Testis (tissue), 3 donors: ENCODE results near the gene NUP62. TPM values are rescaled to one million over a fixed set of nuclear protein-coding genes. Genes with fewer than 3 reads are reported as not detected.
A peak's percentile ranks its signal among the peaks of the same experiment; 100 is the strongest.

ENCODE experiments used
- DNase-seq: peaks from one replicate; pipeline ENCODE4 v3.0.0-alpha.2; 2019
- H3K27ac ChIP-seq, 2 donors: fragments of 200-600 bp; sonication (generic); one replicate each; pipeline ENCODE4 v1.5.1; 2019
- H3K27me3 ChIP-seq: fragments of 200-600 bp; sonication (generic); one replicate; pipeline ENCODE4 v1.5.1; 2019
- H3K36me3 ChIP-seq: fragments of 200-600 bp; sonication (generic); one replicate; pipeline ENCODE4 v1.5.1; 2017; ENCODE audit warnings: low read depth; ENCODE audit errors: missing control alignments
- H3K4me1 ChIP-seq: fragments of 200-600 bp; sonication (generic); one replicate; pipeline ENCODE4 v1.5.1; 2019
- H3K4me3 ChIP-seq, 2 donors: fragments of 200-600 bp; sonication (generic); one replicate each; pipeline ENCODE4 v1.5.1; 2017 to 2019
- H3K9me3 ChIP-seq: fragments of 200-600 bp; sonication (generic); one replicate; pipeline ENCODE4 v1.5.1; 2017
- CTCF ChIP-seq, 3 experiments: fragments of 450-650 bp in 2 of 3; fragments of 200-600 bp in 1 of 3; sonication (generic) in 1 of 3; IDR thresholded peaks; one replicate each; pipeline ENCODE4 v1.5.1; 2016 to 2019; ENCODE audit warnings: antibody characterized with exemption in 3 of 3, mild to moderate bottlenecking in 2 of 3, moderate library complexity in 1 of 3
- POLR2A ChIP-seq: fragments of 450-650 bp; IDR thresholded peaks from one replicate; pipeline ENCODE4 v1.6.1; 2017; ENCODE audit warnings: antibody characterized with exemption, mild to moderate bottlenecking, moderate library complexity
- WGBS, 2 donors: methylation state at CpG; one replicate each; pipeline ENCODE4 v1.1.5; 2018; 5-methylcytosine and 5-hydroxymethylcytosine counted together
- intact Hi-C: fragments of 100-400 bp; cut with DNase I; formaldehyde crosslinking; loops from one replicate; pipeline ENCODE4 v1.15.1; 2023; ENCODE audit warnings: low total_unique reads
- polyA plus RNA-seq: library from polyadenylated mRNA; stranded (reverse); fragments of 350-450 nt; fragmentation: Illumina TruSeq; extraction: RNeasy Lipid Tissue Mini Kit (QIAGEN cat#74804); gene quantifications from one replicate; pipeline ENCODE4 v1.2.3, GENCODE V29; 2014; ENCODE audit warnings: low read depth, low replicate concordance; ENCODE audit not compliant: insufficient read depth
- total RNA-seq, 2 donors: library from RNA; depleted of rRNA; stranded (reverse); fragments of >200 nt; gene quantifications; one replicate each; pipeline ENCODE4 v1.2.3, GENCODE V29; 2016

Gene NUP62
- total and polyA plus RNA-seq, 3 donors from 2014 or later, result 78.4 to 135 (median 112) TPM

DNA sequence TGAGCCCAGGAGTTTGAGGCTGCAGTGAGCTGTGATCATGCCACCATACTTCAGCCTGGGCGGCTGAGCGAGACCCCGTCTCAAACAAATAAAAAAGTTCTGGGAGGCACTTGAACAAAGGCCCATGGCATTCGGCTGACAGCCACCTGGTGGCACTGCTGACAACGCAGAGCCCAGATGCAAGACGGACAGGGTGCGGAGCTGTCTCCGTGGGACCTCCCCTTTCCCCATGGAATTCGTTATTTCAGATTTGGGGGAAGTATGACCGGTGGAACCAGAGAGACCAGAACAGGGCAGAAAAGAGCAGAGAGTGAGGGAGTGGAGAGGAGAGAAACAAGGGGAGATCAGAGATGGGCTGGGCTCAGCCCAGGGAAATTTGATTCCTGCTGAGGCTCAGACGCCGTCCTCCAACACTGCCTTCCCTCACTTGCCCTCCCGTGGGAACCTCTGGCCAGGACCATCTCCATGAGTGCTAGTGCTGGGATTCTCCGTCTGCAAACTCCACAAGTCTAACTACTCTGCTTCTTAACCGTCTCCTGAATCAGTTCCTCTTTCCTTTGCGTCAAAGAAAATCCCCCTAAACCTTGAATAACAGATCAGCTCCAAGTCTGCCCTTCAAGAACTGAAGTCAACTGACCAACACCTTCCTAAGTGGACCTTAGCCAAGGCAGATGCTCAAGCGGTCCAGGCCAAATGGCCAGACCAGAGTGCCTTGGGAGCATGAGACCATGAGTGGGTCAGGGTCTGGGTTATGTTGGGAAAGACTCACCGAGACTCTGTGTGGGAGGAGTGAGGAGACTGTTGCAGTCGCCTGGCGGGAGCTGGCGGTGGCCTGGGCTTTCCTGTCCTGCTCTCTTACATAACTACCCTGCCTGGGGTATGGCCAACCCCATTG lies 12.2 kb downstream of the NUP62 start:
- Histone ChIP-seq H3K4me1 (peaks cover 16% of the 10 kb centered on the region), H3K9me3 (no peaks in the 10 kb centered on the region), H3K27ac (no peak overlapping the region), H3K27me3 (no peaks in the 10 kb centered on the region), H3K36me3 (no peaks in the 10 kb centered on the region), H3K4me3 (no peak overlapping the region)
- intact Hi-C loops, result no loop called here
- WGBS, 2 donors, result 79% methylated on average over 17 to 21 of the region's 21 CpGs
- no peak for DNase-seq
- TF ChIP-seq CTCF (IDR thresholded peaks at IDR 0.05) (peak in 2 of 3 experiments; percentile 23 to 25), POLR2A (no peak)

- peaks cover 30% of the 10 kb centered on the region for H3K4me1 ChIP-seq
- intact Hi-C loops, result no loop called here
- no peaks in the 10 kb centered on the region for H3K9me3 ChIP-seq
- DNase-seq, result no peak
- H3K27me3 ChIP-seq, result no peaks in the 10 kb centered on the region
- H3K27ac ChIP-seq, result no peak overlapping the region
- WGBS, 2 donors, result 93 to 95% methylated on average over 6 of the region's 6 CpGs
- no peaks in the 10 kb centered on the region for H3K36me3 ChIP-seq
- H3K4me3 ChIP-seq, result no peak overlapping the region
- TF ChIP-seq CTCF (IDR thresholded peaks at IDR 0.05) (peak in 1 of 3 experiments; percentile 17), POLR2A (no peak)
These were observed 14.0 kb downstream of the NUP62 start for GRCh38 chr19:49915271-49915670.

- Histone ChIP-seq H3K27me3 (no peaks in the 10 kb centered on the region), H3K4me3 (no peak overlapping the region), H3K27ac (peak overlapping the region in 1 of 2 donors; percentile 39), H3K4me1 (peaks cover 30% of the 10 kb centered on the region), H3K9me3 (no peaks in the 10 kb centered on the region), H3K36me3 (no peaks in the 10 kb centered on the region)
- WGBS, 2 donors, result 76 to 86% methylated on average over 10 of the region's 10 CpGs
- intact Hi-C loops, result no loop called here
- no peak for DNase-seq
- TF ChIP-seq CTCF (IDR thresholded peaks at IDR 0.05) (no peak), POLR2A (no peak)
These were observed 15.6 kb downstream of the NUP62 start for GRCh38 chr19:49913720-49914119.

- peak overlapping the region; percentile 21 to 39 for H3K27ac ChIP-seq
- H3K36me3 ChIP-seq, result no peaks in the 10 kb centered on the region
- intact Hi-C loops, result no loop called here
- no peaks in the 10 kb centered on the region for H3K27me3 ChIP-seq
- no peak overlapping the region for H3K4me3 ChIP-seq
- no peaks in the 10 kb centered on the region for H3K9me3 ChIP-seq
- DNase-seq, result peak; percentile 62
- TF ChIP-seq POLR2A, result no peak
- no peak for TF ChIP-seq CTCF (IDR thresholded peaks at IDR 0.05)
- H3K4me1 ChIP-seq, result peaks cover 30% of the 10 kb centered on the region
- WGBS, 2 donors, result 53 to 68% methylated on average over 14 to 21 of the region's 21 CpGs
These were observed 16.2 kb downstream of the NUP62 start for GRCh38 chr19:49912965-49913685.
